K562 (cell line): ENCODE measurements around the gene LENG9.

Source experiments
- ATF7 ChIP-seq: fragments of 450-650 bp; IDR thresholded peaks from 2 replicates; pipeline ENCODE4 v1.7.1; 2014; ENCODE audit warnings: mild to moderate bottlenecking, moderate library complexity
- CUX1 ChIP-seq: fragments of 200-800 bp; sonication (Bioruptor generic); IDR thresholded peaks from 2 replicates; pipeline ENCODE4 v1.6.1; 2016; ENCODE audit warnings: missing genetic modification characterization, missing compliant biosample characterization
- DPF2 ChIP-seq: fragments of 450-650 bp; IDR thresholded peaks from 2 replicates; pipeline ENCODE4 v1.6.1; 2016
- NFATC3 ChIP-seq: fragments of 450-650 bp; IDR thresholded peaks from 2 replicates; pipeline ENCODE4 v1.6.1; 2017; ENCODE audit warnings: mild to moderate bottlenecking
- POLR2AphosphoS5 ChIP-seq: IDR thresholded peaks from 2 replicates; pipeline ENCODE4 v1.6.1; 2011; ENCODE audit warnings: mild to moderate bottlenecking, low read depth, low read length, moderate library complexity; ENCODE audit not compliant: control insufficient read depth, insufficient read depth
- RAD51 ChIP-seq: fragments of 450-650 bp; IDR thresholded peaks from 2 replicates; pipeline ENCODE4 v1.7.1; 2016; ENCODE audit warnings: low read depth, mild to moderate bottlenecking, borderline replicate concordance
- TFAP4 ChIP-seq: sonication (generic); formaldehyde crosslinking; IDR thresholded peaks from 2 replicates; pipeline ENCODE4 v1.8.0; 2022; ENCODE audit warnings: missing genetic modification reagents, mild to moderate bottlenecking, moderate library complexity, borderline replicate concordance

GRCh38 chr19:54482889-54483288 is 19.3 kb upstream of the LENG9 start:
- TF ChIP-seq RAD51 = no peak
- TF ChIP-seq CUX1 (CRISPR knock-in tag) = no peak
- no peak for TF ChIP-seq POLR2AphosphoS5
- no peak for TF ChIP-seq TFAP4 (CRISPR knock-in tag)
- TF ChIP-seq NFATC3 = no peak
- no peak for TF ChIP-seq DPF2
- TF ChIP-seq ATF7 = no peak
